ENCODE measurements around the gene ARHGEF16. TPM values are rescaled to one million over a fixed set of nuclear protein-coding genes. Genes with fewer than 3 reads are reported as not detected.

The ARHGEF16 gene
- total RNA-seq, 1 donor from 2014 or later: 1.7 TPM

- Mint-ChIP-seq H3K27ac (ENCODE audit: unreplicated experiment) (no peak overlapping the region), H3K4me1 (ENCODE audit: unreplicated experiment) (peaks cover 15% of the 10 kb centered on the region), H3K4me3 (ENCODE audit: unreplicated experiment) (no peak overlapping the region), H3K9me3 (ENCODE audit: unreplicated experiment) (no peaks in the 10 kb centered on the region), H3K36me3 (ENCODE audit: low read depth, unreplicated experiment) (no peaks in the 10 kb centered on the region), H3K27me3 (ENCODE audit: unreplicated experiment) (peaks cover 6% of the 10 kb centered on the region)
- no peak for DNase-seq (ENCODE audit: low spot score)
- no peak for TF ChIP-seq CTCF (IDR thresholded peaks at IDR 0.05; ENCODE audit: unreplicated experiment)
Observed at GRCh38 chr1:3461238-3461933, 6.9 kb downstream of the ARHGEF16 start.

- peaks cover 6% of the 10 kb centered on the region for H3K27me3 Mint-ChIP-seq (ENCODE audit: unreplicated experiment)
- no peak overlapping the region for H3K27ac Mint-ChIP-seq (ENCODE audit: unreplicated experiment)
- no peak overlapping the region for H3K4me3 Mint-ChIP-seq (ENCODE audit: unreplicated experiment)
- DNase-seq (ENCODE audit: low spot score): no peak
- no peaks in the 10 kb centered on the region for H3K36me3 Mint-ChIP-seq (ENCODE audit: low read depth, unreplicated experiment)
- peaks cover 15% of the 10 kb centered on the region for H3K4me1 Mint-ChIP-seq (ENCODE audit: unreplicated experiment)
- H3K9me3 Mint-ChIP-seq (ENCODE audit: unreplicated experiment): no peaks in the 10 kb centered on the region
- no peak for TF ChIP-seq CTCF (IDR thresholded peaks at IDR 0.05; ENCODE audit: unreplicated experiment)
Observed at GRCh38 chr1:3461934-3462275, 7.4 kb downstream of the ARHGEF16 start.

GRCh38 chr1:3462356-3463012 is 8.0 kb downstream of the ARHGEF16 start:
- Mint-ChIP-seq H3K27ac (ENCODE audit: unreplicated experiment) (no peak overlapping the region), H3K9me3 (ENCODE audit: unreplicated experiment) (no peaks in the 10 kb centered on the region)

GRCh38 chr1:3463013-3463385 is 8.5 kb downstream of the ARHGEF16 start:
- peaks cover 15% of the 10 kb centered on the region for H3K4me1 Mint-ChIP-seq (ENCODE audit: unreplicated experiment)
- H3K36me3 Mint-ChIP-seq (ENCODE audit: low read depth, unreplicated experiment): no peaks in the 10 kb centered on the region
- no peak for TF ChIP-seq CTCF (IDR thresholded peaks at IDR 0.05; ENCODE audit: unreplicated experiment)
- DNase-seq (ENCODE audit: low spot score): no peak
- H3K27me3 Mint-ChIP-seq (ENCODE audit: unreplicated experiment): peaks cover 6% of the 10 kb centered on the region
- H3K27ac Mint-ChIP-seq (ENCODE audit: unreplicated experiment): no peak overlapping the region
- H3K4me3 Mint-ChIP-seq (ENCODE audit: unreplicated experiment): no peak overlapping the region
- H3K9me3 Mint-ChIP-seq (ENCODE audit: unreplicated experiment): no peaks in the 10 kb centered on the region

More at GRCh38 chr1:3462356-3463012, 8.0 kb downstream of the ARHGEF16 start:
- peaks cover 6% of the 10 kb centered on the region for H3K27me3 Mint-ChIP-seq (ENCODE audit: unreplicated experiment)
- no peak for TF ChIP-seq CTCF (IDR thresholded peaks at IDR 0.05; ENCODE audit: unreplicated experiment)
- no peak for DNase-seq (ENCODE audit: low spot score)
- H3K4me1 Mint-ChIP-seq (ENCODE audit: unreplicated experiment): peaks cover 15% of the 10 kb centered on the region
- H3K4me3 Mint-ChIP-seq (ENCODE audit: unreplicated experiment): no peak overlapping the region
- H3K36me3 Mint-ChIP-seq (ENCODE audit: low read depth, unreplicated experiment): no peaks in the 10 kb centered on the region

GRCh38 chr1:3463408-3463863 is 9.0 kb downstream of the ARHGEF16 start:
- DNase-seq (ENCODE audit: low spot score): no peak

More at GRCh38 chr1:3463408-3463863, 9.0 kb downstream of the ARHGEF16 start:
- H3K4me1 Mint-ChIP-seq (ENCODE audit: unreplicated experiment): peaks cover 12% of the 10 kb centered on the region
- H3K4me3 Mint-ChIP-seq (ENCODE audit: unreplicated experiment): no peak overlapping the region
- no peaks in the 10 kb centered on the region for H3K36me3 Mint-ChIP-seq (ENCODE audit: low read depth, unreplicated experiment)
- peaks cover 6% of the 10 kb centered on the region for H3K27me3 Mint-ChIP-seq (ENCODE audit: unreplicated experiment)
- TF ChIP-seq CTCF (IDR thresholded peaks at IDR 0.05; ENCODE audit: unreplicated experiment): no peak
- H3K27ac Mint-ChIP-seq (ENCODE audit: unreplicated experiment): no peak overlapping the region
- no peaks in the 10 kb centered on the region for H3K9me3 Mint-ChIP-seq (ENCODE audit: unreplicated experiment)

Measured in endothelial cell (in vitro differentiated cells).